Endothelial cell of umbilical vein (primary cell): ENCODE data around the gene TRNP1. TPM values are rescaled to one million over a fixed set of nuclear protein-coding genes. Genes with fewer than 3 reads are reported as not detected.

Experiments used
- BruUV-seq: library from RNA; stranded (reverse); fragments of 400-500 nt; replicated peaks from 2 replicates; lab custom pipeline; 2021; lab: Mats Ljungman, UMichigan
- CTCF ChIA-PET: fragments of 300-600, 350-600 bp; sonication (Branson Sonifier 250); formaldehyde crosslinking; loops from one replicate; lab custom pipeline; 2021; ENCODE audit warnings: antibody characterized with exemption, inconsistent platforms; lab: Charles Lee
- POLR2A ChIA-PET: fragments of 300-600, 350-600 bp; sonication (Branson Sonifier 250); formaldehyde crosslinking; loops from one replicate; lab custom pipeline; 2021; ENCODE audit warnings: antibody characterized with exemption, inconsistent platforms; lab: Charles Lee
- DNase-seq: peaks from one replicate; pipeline ENCODE4 v3.0.0-alpha.2; 2011; ENCODE audit warnings: low read depth, low spot score
- FAIRE-seq: peaks from 2 replicates; lab custom pipeline; 2011; peaks lifted over from hg19 to GRCh38; lab: Jason Lieb, UNC
- H2AFZ ChIP-seq: 2 replicates; pipeline ENCODE4 v1.6.0; 2012; ENCODE audit warnings: low read depth, low read length, control low read depth, inconsistent platforms
- H3K27ac ChIP-seq: 2 replicates; pipeline ENCODE4 v1.5.1; 2011; ENCODE audit warnings: low read depth, mild to moderate bottlenecking, control low read depth, low read length, moderate library complexity; ENCODE audit not compliant: insufficient read depth
- H3K27me3 ChIP-seq, 2 experiments: 2 replicates each; pipeline versions ENCODE4 v1.6.0 to v1.6.1; 2011; ENCODE audit warnings: low read length in 2 of 2, mixed read lengths in 1 of 2; ENCODE audit not compliant: control insufficient read depth in 2 of 2, insufficient read depth in 2 of 2
- H3K36me3 ChIP-seq, 2 experiments: 2 replicates in 1 of 2; 3 replicates in 1 of 2; pipeline ENCODE4 v1.5.1; 2011; ENCODE audit warnings: low read length in 2 of 2, mild to moderate bottlenecking in 1 of 2, moderate library complexity in 1 of 2; ENCODE audit not compliant: control insufficient read depth in 2 of 2, insufficient read depth in 2 of 2; ENCODE audit errors: extremely low read depth in 1 of 2
- H3K4me1 ChIP-seq: 3 replicates; pipeline ENCODE4 v1.5.1; 2011; ENCODE audit warnings: mild to moderate bottlenecking, low read length; ENCODE audit not compliant: control insufficient read depth, insufficient read depth; ENCODE audit errors: extremely low read depth
- H3K4me2 ChIP-seq: 2 replicates; pipeline ENCODE4 v1.6.1; 2011; ENCODE audit warnings: low read length, control low read depth, mixed read lengths; ENCODE audit not compliant: insufficient read depth
- H3K4me3 ChIP-seq, 3 experiments: fragments of 200-600 bp in 1 of 3; sonication (generic), shearing (Covaris generic) in 1 of 3; replicated peaks in 1 of 3; 2 replicates each; pipeline ENCODE4 v1.5.1; 2011 to 2016; ENCODE audit warnings: control low read depth in 3 of 3, low read length in 3 of 3, mild to moderate bottlenecking in 2 of 3, inconsistent platforms in 1 of 3, low read depth in 1 of 3, moderate library complexity in 1 of 3; ENCODE audit not compliant: insufficient read depth in 1 of 3
- H3K79me2 ChIP-seq: 2 replicates; pipeline ENCODE4 v1.6.0; 2012; ENCODE audit warnings: low read length, inconsistent platforms; ENCODE audit not compliant: control insufficient read depth, insufficient read depth
- H3K9ac ChIP-seq: replicated peaks from 2 replicates; pipeline ENCODE3; 2011; ENCODE audit warnings: low read length, control low read depth; ENCODE audit not compliant: insufficient read depth; ENCODE audit errors: extremely low read depth
- H3K9me1 ChIP-seq: replicated peaks from 3 replicates; pipeline ENCODE4 v1.6.0; 2011; ENCODE audit warnings: mild to moderate bottlenecking, low read length; ENCODE audit not compliant: control insufficient read depth, insufficient read depth; ENCODE audit errors: extremely low read depth
- H3K9me3 ChIP-seq: replicated peaks from 2 replicates; pipeline ENCODE4 v1.5.1; 2012; ENCODE audit warnings: low read length, inconsistent platforms; ENCODE audit not compliant: control insufficient read depth, insufficient read depth
- H4K20me1 ChIP-seq: replicated peaks from 2 replicates; pipeline ENCODE3; 2011; ENCODE audit warnings: mild to moderate bottlenecking, low read length; ENCODE audit not compliant: control insufficient read depth, insufficient read depth; ENCODE audit errors: extremely low read depth
- CTCF ChIP-seq, 2 donors: IDR thresholded peaks; 1 replicate in 1 of 2; 2 replicates in 1 of 2; pipeline ENCODE4 v1.5.1; 2011; ENCODE audit warnings: low read length in 2 of 2, mild to moderate bottlenecking in 2 of 2, moderate library complexity in 2 of 2, control low read depth in 1 of 2, inconsistent platforms in 1 of 2, low read depth in 1 of 2; ENCODE audit not compliant: insufficient read depth in 1 of 2; ENCODE audit errors: extremely low read depth in 1 of 2
- EZH2 ChIP-seq: IDR thresholded peaks from 2 replicates; pipeline ENCODE4 v1.6.1; 2012; ENCODE audit warnings: borderline replicate concordance, low read depth, mild to moderate bottlenecking, moderate library complexity, low read length, inconsistent platforms; ENCODE audit not compliant: severe bottlenecking
- JUN ChIP-seq: IDR thresholded peaks from 2 replicates; pipeline ENCODE4 v1.6.1; 2011; ENCODE audit warnings: borderline replicate concordance, low read depth; ENCODE audit not compliant: insufficient read length, insufficient read depth
- MAX ChIP-seq: IDR thresholded peaks from 2 replicates; pipeline ENCODE4 v1.6.1; 2011; ENCODE audit not compliant: insufficient read depth, insufficient read length
- MYC ChIP-seq: IDR thresholded peaks from one replicate; pipeline ENCODE4 v1.6.1; 2011; ENCODE audit warnings: mild to moderate bottlenecking, low read depth, low read length
- POLR2A ChIP-seq: IDR thresholded peaks from 2 replicates; pipeline ENCODE4 v1.6.1; 2012; ENCODE audit warnings: low read depth, mild to moderate bottlenecking, control low read depth, low read length
- dilution Hi-C: fragments of 300-500 bp; cut with MboI; formaldehyde crosslinking; loops from one replicate; pipeline ENCODE4 v1.15.0; 2019; ENCODE audit warnings: low sequenced_read_pairs; ENCODE audit not compliant: extremely low pct_ligation_motif_present
- intact Hi-C: fragments of 100-400 bp; cut with micrococcal nuclease; formaldehyde crosslinking; loops from one replicate; pipeline ENCODE4 v1.10.0; 2022
- polyA plus RNA-seq, 4 experiments: library from polyadenylated mRNA; depleted of rRNA in 3 of 4; stranded (reverse) in 3 of 4; unstranded in 1 of 4; fragments of >200 nt; gene quantifications; 2 replicates each; pipeline versions ENCODE4 v1.2.1 to v1.2.3, GENCODE V29; 2011 to 2012; ENCODE audit warnings: missing spikeins in 1 of 4
- total RNA-seq: library from RNA; stranded (reverse); gene quantifications from 2 replicates; pipeline ENCODE4 v1.2.3, GENCODE V29; 2021

The TRNP1 gene
- total and polyA plus RNA-seq, 2 donors (not counting 3 experiments of a cell fraction or from before 2014, with no cell fraction given), result 5.9 to 20.5 TPM

DNA sequence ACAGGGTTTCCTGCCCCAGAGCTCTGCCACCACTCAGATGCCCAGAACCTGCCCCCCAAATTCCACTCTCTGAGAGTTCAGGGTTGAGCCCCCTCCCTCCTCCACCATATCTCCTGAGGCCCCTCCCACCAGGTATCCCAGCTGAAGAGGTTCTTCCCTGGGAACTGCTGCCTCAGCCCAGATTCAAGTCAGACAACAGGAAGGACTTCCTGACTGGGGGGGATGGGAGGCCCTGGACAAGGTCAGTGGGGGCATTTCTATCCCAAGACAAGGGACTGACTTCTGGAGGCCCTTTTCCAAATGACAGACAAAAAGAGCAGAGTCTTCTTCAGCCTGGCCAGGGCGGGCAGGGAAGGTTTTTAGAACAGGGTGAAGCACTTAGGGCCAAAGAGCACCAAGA is 43.2 kb downstream of the TRNP1 start:
- no peaks in the 10 kb centered on the region for H3K36me3 ChIP-seq
- CTCF ChIA-PET, result interaction anchor here (0.7 to 6.6 kb wide), 7 partner anchors 7 to 158 kb away, joined by 3 to 53 read pairs (median 5); no protein-coding TSS in a partner anchor
- FAIRE-seq (no peak), DNase-seq (no peak)
- H3K9me3 ChIP-seq, result no peaks in the 10 kb centered on the region
- no peak overlapping the region for H2AFZ ChIP-seq
- dilution Hi-C loops, result loop anchor here (25.0 kb wide), 1 partner anchor 201 kb away; the partner anchor contains the start of gene WDTC1
- no peaks in the 10 kb centered on the region for H3K79me2 ChIP-seq
- H4K20me1 ChIP-seq, result no peaks in the 10 kb centered on the region
- TF ChIP-seq MYC (no peak), POLR2A (no peak), EZH2 (no peak), MAX (no peak), CTCF (IDR thresholded peaks at IDR 0.05; ENCODE audit: extremely low read depth in 1 of 2, insufficient read depth in 1 of 2, low read depth in 1 of 2, low read length in 2 of 2) (no peak), JUN (no peak)
- intact Hi-C loops, result no loop called here
- H3K9ac ChIP-seq, result no peak overlapping the region
- no peak overlapping the region for H3K4me3 ChIP-seq
- H3K27ac ChIP-seq, result no peak overlapping the region
- no TSS peak for BruUV-seq
- POLR2A ChIA-PET, result interaction anchor here (0.6 kb wide), 1 partner anchor 118 kb away, joined by 7 read pairs; the partner anchor contains the start of gene SLC9A1
- no peaks in the 10 kb centered on the region for H3K9me1 ChIP-seq
- H3K4me2 ChIP-seq, result no peak overlapping the region
- H3K4me1 ChIP-seq, result peaks cover 18% of the 10 kb centered on the region
- H3K27me3 ChIP-seq, result no peaks in the 10 kb centered on the region
